Peyer's patch (tissue), 4 donors: ENCODE data around the gene NTN1. TPM values are rescaled to one million over a fixed set of nuclear protein-coding genes. Genes with fewer than 3 reads are reported as not detected.

Source experiments
- DNase-seq, 3 donors: peaks; one replicate each; pipeline ENCODE4 v3.0.0-alpha.2; 2017 to 2019
- H3K27ac ChIP-seq, 4 donors: fragments of 200-600 bp; sonication (generic); one replicate each; pipeline ENCODE4 v1.5.1; 2016 to 2019
- H3K27me3 ChIP-seq, 2 donors: fragments of 200-600 bp; sonication (generic); one replicate each; pipeline ENCODE4 v1.5.1; 2019
- H3K36me3 ChIP-seq, 3 donors: fragments of 200-600 bp; sonication (generic); one replicate each; pipeline ENCODE4 v1.5.1; 2016 to 2019
- H3K4me1 ChIP-seq, 4 donors: fragments of 200-600 bp; sonication (generic); one replicate each; pipeline ENCODE4 v1.5.1; 2016 to 2019
- H3K4me3 ChIP-seq, 4 donors: fragments of 200-600 bp; sonication (generic); 1 replicate in 3 of 4; 2 replicates in 1 of 4; pipeline ENCODE4 v1.5.1; 2016 to 2019; ENCODE audit warnings: mild to moderate bottlenecking in 1 of 4
- H3K9me3 ChIP-seq, 4 donors: fragments of 200-600 bp; sonication (generic); one replicate each; pipeline ENCODE4 v1.5.1; 2016 to 2019; ENCODE audit warnings: mild to moderate bottlenecking in 1 of 4
- CTCF ChIP-seq, 6 experiments: fragments of 450-650 bp in 4 of 6; fragments of 200-600 bp in 2 of 6; sonication (generic) in 1 of 6; IDR thresholded peaks; one replicate each; pipeline ENCODE4 v1.5.1; 2017 to 2019; ENCODE audit warnings: antibody characterized with exemption in 6 of 6, mild to moderate bottlenecking in 3 of 6, moderate library complexity in 1 of 6
- POLR2A ChIP-seq, 2 donors: fragments of 450-650 bp; IDR thresholded peaks; one replicate each; pipeline ENCODE4 v1.5.1; 2017; ENCODE audit warnings: antibody characterized with exemption in 2 of 2, mild to moderate bottlenecking in 2 of 2, moderate library complexity in 2 of 2
- total RNA-seq, 4 donors: library from RNA; depleted of rRNA; stranded (reverse); fragments of >200 nt; gene quantifications; one replicate each; pipeline ENCODE4 v1.1.0, GENCODE V29; 2016

The NTN1 gene
- total RNA-seq, 4 donors from 2014 or later, result 4.0 to 17.3 (median 10.9) TPM

- TF ChIP-seq CTCF (IDR thresholded peaks at IDR 0.05), result no peak
- no peak for TF ChIP-seq POLR2A (IDR thresholded peaks at IDR 0.05)
- no peaks in the 10 kb centered on the region for H3K27me3 ChIP-seq
- no peak overlapping the region for H3K27ac ChIP-seq
- no peak overlapping the region for H3K4me3 ChIP-seq
- H3K9me3 ChIP-seq, result no peaks in the 10 kb centered on the region
- no peaks in the 10 kb centered on the region for H3K4me1 ChIP-seq
- no peak for DNase-seq
- H3K36me3 ChIP-seq, result no peaks in the 10 kb centered on the region
These were observed 13.9 kb downstream of the NTN1 start for GRCh38 chr17:9035249-9035648.

GRCh38 chr17:9036336-9036735, 15.0 kb downstream of the NTN1 start:
- Histone ChIP-seq H3K9me3 (no peaks in the 10 kb centered on the region), H3K27me3 (no peaks in the 10 kb centered on the region), H3K4me1 (no peaks in the 10 kb centered on the region), H3K27ac (no peak overlapping the region), H3K36me3 (no peaks in the 10 kb centered on the region), H3K4me3 (no peak overlapping the region)
- TF ChIP-seq CTCF (IDR thresholded peaks at IDR 0.05) (no peak), POLR2A (IDR thresholded peaks at IDR 0.05) (no peak)
- DNase-seq, result no peak

GRCh38 chr17:9037736-9038135, 16.4 kb downstream of the NTN1 start:
- DNase-seq, result no peak
- Histone ChIP-seq H3K36me3 (no peaks in the 10 kb centered on the region), H3K4me3 (no peak overlapping the region), H3K9me3 (no peaks in the 10 kb centered on the region), H3K27me3 (no peaks in the 10 kb centered on the region), H3K4me1 (no peaks in the 10 kb centered on the region), H3K27ac (no peak overlapping the region)
- TF ChIP-seq POLR2A (IDR thresholded peaks at IDR 0.05), result no peak
- TF ChIP-seq CTCF (IDR thresholded peaks at IDR 0.05), result no peak

- TF ChIP-seq CTCF (IDR thresholded peaks at IDR 0.05) (no peak), POLR2A (IDR thresholded peaks at IDR 0.05) (no peak)
- H3K27me3 ChIP-seq, result no peaks in the 10 kb centered on the region
- H3K4me3 ChIP-seq, result no peak overlapping the region
- no peaks in the 10 kb centered on the region for H3K36me3 ChIP-seq
- no peak for DNase-seq
- no peak overlapping the region for H3K27ac ChIP-seq
- H3K9me3 ChIP-seq, result no peaks in the 10 kb centered on the region
- no peaks in the 10 kb centered on the region for H3K4me1 ChIP-seq
These were observed 17.1 kb downstream of the NTN1 start for GRCh38 chr17:9038380-9038779.

GRCh38 chr17:9044772-9045463, 23.6 kb downstream of the NTN1 start:
- peaks cover 0 to 7% (median 0%) of the 10 kb centered on the region in 4 donors for H3K9me3 ChIP-seq
- no peak for DNase-seq
- H3K27me3 ChIP-seq, result no peaks in the 10 kb centered on the region
- peak overlapping the region in 2 of 4 donors; percentile 39 to 63 for H3K27ac ChIP-seq
- no peak overlapping the region for H3K4me3 ChIP-seq
- no peaks in the 10 kb centered on the region for H3K4me1 ChIP-seq
- no peak for TF ChIP-seq CTCF (IDR thresholded peaks at IDR 0.05)
- TF ChIP-seq POLR2A (IDR thresholded peaks at IDR 0.05), result no peak
- no peaks in the 10 kb centered on the region for H3K36me3 ChIP-seq
